Psoas muscle (tissue), 8 donors: Measurements from ENCODE around the gene AP5Z1. TPM values are rescaled to one million over a fixed set of nuclear protein-coding genes. Genes with fewer than 3 reads are reported as not detected.

ENCODE experiments used
- ATAC-seq, 4 donors: fragments of 200-7000 bp; cut with Tn5 transposase; one replicate each; pipeline ENCODE4 v1.9.1; 2020; ENCODE audit warnings: moderate library complexity in 3 of 4, mild to moderate bottlenecking in 2 of 4
- DNase-seq, 2 donors: peaks; one replicate each; pipeline ENCODE4 v3.0.0-alpha.2; 2020
- H3K27ac ChIP-seq: fragments of 200-600 bp; one replicate; pipeline ENCODE4 v1.8.0; 2022
- H3K27me3 ChIP-seq, 3 donors: fragments of 200-600 bp in 1 of 3; one replicate each; pipeline versions ENCODE4 v1.6.1 to v1.8.0; 2013 to 2022; ENCODE audit warnings: low read length in 2 of 3, mild to moderate bottlenecking in 2 of 3, moderate library complexity in 1 of 3; ENCODE audit not compliant: insufficient read depth in 3 of 3
- H3K36me3 ChIP-seq, 2 donors: fragments of 200-600 bp in 1 of 2; one replicate each; pipeline versions ENCODE4 v1.6.1 to v1.8.0; 2013 to 2022; ENCODE audit warnings: low read depth in 1 of 2, mild to moderate bottlenecking in 1 of 2, moderate library complexity in 1 of 2; ENCODE audit not compliant: insufficient read depth in 1 of 2
- H3K4me1 ChIP-seq: fragments of 200-600 bp; one replicate; pipeline ENCODE4 v1.8.0; 2022
- H3K4me3 ChIP-seq: fragments of 200-600 bp; one replicate; pipeline ENCODE4 v1.8.0; 2022; ENCODE audit warnings: mild to moderate bottlenecking
- H3K9me3 ChIP-seq: fragments of 200-600 bp; one replicate; pipeline ENCODE4 v1.8.0; 2022
- CTCF ChIP-seq: fragments of 200-600 bp; IDR thresholded peaks from one replicate; pipeline ENCODE4 v1.8.0; 2022; ENCODE audit warnings: antibody characterized with exemption
- WGBS, 3 donors: extraction: QIAGEN DNeasy Blood & Tissue Kit; methylation state at CpG; one replicate each; pipeline versions ENCODE4 v1.1.6 to v1.1.7; 2013; 5-methylcytosine and 5-hydroxymethylcytosine counted together
- intact Hi-C, 2 donors: fragments of 100-400 bp; cut with DNase I; formaldehyde crosslinking; loops; one replicate each; pipeline versions ENCODE4 v1.11.0 to v1.14.2; 2022
- polyA plus RNA-seq, 3 donors: library from polyadenylated mRNA; stranded (reverse); fragments of 200-250 nt; gene quantifications; one replicate each; pipeline ENCODE4 v1.2.3, GENCODE V29; 2013
- total RNA-seq, 4 donors: library from RNA; stranded (reverse); fragmentation: NEBNext Ultra II Directional in 2 of 4; extraction: Animal tissue kit (Norgen Biotek cat#: 25700) in 2 of 4; gene quantifications; one replicate each; pipeline versions ENCODE4 v1.2.1 to v1.2.4, GENCODE V29; 2021 to 2023
- donor health status: healthy with polysubstance abuse.
- donor health status: DM: no; HTN: no; CAD: no; lungs with moderate emphysema.
- donor health status: Bipolar disorder and iron deficiency.
- donor health status: healthy.
- donor health status: DM: yes; HTN: yes; CAD: no.
- donor health status: DM: no; HTN: no; CAD: no.
- donor health status: DM: no; HTN: no; CAD: no.
- donor health status: DM: yes; HTN: yes; CAD: no.

The AP5Z1 gene
- total and polyA plus RNA-seq, 7 donors: 6.6 to 20.1 (median 12.1) TPM

- Histone ChIP-seq H3K4me1 (no peaks in the 10 kb centered on the region), H3K27ac (no peak overlapping the region), H3K4me3 (no peak overlapping the region), H3K36me3 (no peaks in the 10 kb centered on the region), H3K27me3 (no peaks in the 10 kb centered on the region), H3K9me3 (no peaks in the 10 kb centered on the region)
- no peak for TF ChIP-seq CTCF
- DNase-seq (peak in 1 of 2 donors; percentile 42), ATAC-seq (no peak)
- intact Hi-C loops: no loop called here
- WGBS, 3 donors: 69 to 75% (median 70%) methylated on average over 17 of the region's 17 CpGs
These were observed 53.4 kb downstream of the AP5Z1 start for GRCh38 chr7:4828720-4829383.

GRCh38 chr7:4830176-4830575 is 54.8 kb downstream of the AP5Z1 start:
- H3K36me3 ChIP-seq: no peaks in the 10 kb centered on the region
- peak; percentile 32 for TF ChIP-seq CTCF
- no peaks in the 10 kb centered on the region for H3K27me3 ChIP-seq
- no peak overlapping the region for H3K4me3 ChIP-seq
- ATAC-seq: peak in 1 of 4 donors; percentile 50
- H3K9me3 ChIP-seq: no peaks in the 10 kb centered on the region
- intact Hi-C loops: no loop called here
- WGBS, 3 donors: 48 to 55% (median 54%) methylated on average over 14 of the region's 14 CpGs
- no peaks in the 10 kb centered on the region for H3K4me1 ChIP-seq
- no peak overlapping the region for H3K27ac ChIP-seq
- DNase-seq: peak in 1 of 2 donors; percentile 17

- no peaks in the 10 kb centered on the region for H3K9me3 ChIP-seq
- no peak overlapping the region for H3K27ac ChIP-seq
- no peaks in the 10 kb centered on the region for H3K4me1 ChIP-seq
- DNase-seq: no peak
- no peaks in the 10 kb centered on the region for H3K36me3 ChIP-seq
- H3K27me3 ChIP-seq: no peaks in the 10 kb centered on the region
- ATAC-seq: no peak
- intact Hi-C loops: no loop called here
- H3K4me3 ChIP-seq: no peak overlapping the region
- no peak for TF ChIP-seq CTCF
- 79 to 83% (median 81%) methylated on average over 17 of the region's 17 CpGs for WGBS, 3 donors
These were observed 56.5 kb downstream of the AP5Z1 start for GRCh38 chr7:4831723-4832495.

- H3K9me3 ChIP-seq: no peaks in the 10 kb centered on the region
- no peaks in the 10 kb centered on the region for H3K27me3 ChIP-seq
- intact Hi-C loops: no loop called here
- no peak for TF ChIP-seq CTCF
- no peaks in the 10 kb centered on the region for H3K4me1 ChIP-seq
- DNase-seq: no peak
- H3K27ac ChIP-seq: no peak overlapping the region
- no peak overlapping the region for H3K4me3 ChIP-seq
- WGBS, 3 donors: 94 to 96% (median 94%) methylated on average over 16 of the region's 16 CpGs
- no peaks in the 10 kb centered on the region for H3K36me3 ChIP-seq
- no peak for ATAC-seq
These were observed 57.3 kb downstream of the AP5Z1 start for GRCh38 chr7:4832711-4833110.
